AG04450 (cell line): ENCODE data around the gene SNX33. TPM values are rescaled to one million over a fixed set of nuclear protein-coding genes. Genes with fewer than 3 reads are reported as not detected.

ENCODE experiments used
- CTCF ChIA-PET: fragments of 300-600, 350-600 bp; formaldehyde crosslinking; extraction: SDS; loops from one replicate; lab custom pipeline; 2022; ENCODE audit warnings: antibody characterized with exemption, inconsistent platforms; lab: Charles Lee
- POLR2A ChIA-PET: fragments of 350-600 bp; formaldehyde crosslinking; extraction: SDS; loops from one replicate; lab custom pipeline; 2021; ENCODE audit warnings: antibody characterized with exemption, inconsistent platforms; lab: Yijun Ruan, JAX
- DNase-seq: peaks from one replicate; pipeline ENCODE4 v3.0.0-alpha.2; 2011; ENCODE audit warnings: low read depth, low spot score
- H3K27ac ChIP-seq: one replicate; pipeline ENCODE4 v1.5.1; 2012; ENCODE audit warnings: low read depth, low read length, control low read depth
- H3K27me3 ChIP-seq: one replicate; pipeline ENCODE4 v1.6.0; 2012; ENCODE audit warnings: low read length; ENCODE audit not compliant: control insufficient read depth, insufficient read depth
- H3K4me3 ChIP-seq: 2 replicates; pipeline ENCODE4 v1.5.1; 2011; ENCODE audit warnings: mild to moderate bottlenecking, low read depth, low read length, control low read depth
- H3K9me3 ChIP-seq: 2 replicates; pipeline ENCODE4 v1.5.1; 2012; ENCODE audit warnings: low read length; ENCODE audit not compliant: control insufficient read depth, insufficient read depth
- polyA plus RNA-seq: library from polyadenylated mRNA; depleted of rRNA; stranded (reverse); fragments of >200 nt; gene quantifications from 2 replicates; pipeline ENCODE4 v1.2.3, GENCODE V29; 2011
- TF ChIP-seq, protein P1 (sequence below): IDR thresholded peaks from 2 replicates; pipeline ENCODE4 v1.5.1; 2011; ENCODE audit warnings: low read depth, low read length, control low read depth, inconsistent platforms

SNX33 gene
- polyA plus RNA-seq, 1 experiment, result 14.2 TPM

DNA sequence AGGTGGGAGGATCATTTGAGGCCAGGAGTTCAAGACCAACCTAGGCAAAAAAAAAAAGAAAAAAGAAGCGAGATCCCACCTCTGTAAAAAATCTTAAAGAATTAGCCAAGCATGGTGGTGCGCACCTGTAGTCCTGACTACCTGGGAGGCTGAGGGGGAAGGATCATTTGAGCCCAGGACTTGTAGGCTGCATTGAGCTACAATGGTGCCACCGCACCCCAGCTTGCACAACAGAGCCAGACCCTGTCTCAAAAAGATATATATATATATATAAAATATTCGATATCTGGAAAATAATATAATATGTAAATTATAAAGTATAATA lies 6.6 kb upstream of the SNX33 start:
- H3K27me3 ChIP-seq, result no peaks in the 10 kb centered on the region
- H3K9me3 ChIP-seq, result peaks cover 3% of the 10 kb centered on the region; the same call in 1 of the 2 replicates
- DNase-seq, result no peak
- TF ChIP-seq, protein P1, sequence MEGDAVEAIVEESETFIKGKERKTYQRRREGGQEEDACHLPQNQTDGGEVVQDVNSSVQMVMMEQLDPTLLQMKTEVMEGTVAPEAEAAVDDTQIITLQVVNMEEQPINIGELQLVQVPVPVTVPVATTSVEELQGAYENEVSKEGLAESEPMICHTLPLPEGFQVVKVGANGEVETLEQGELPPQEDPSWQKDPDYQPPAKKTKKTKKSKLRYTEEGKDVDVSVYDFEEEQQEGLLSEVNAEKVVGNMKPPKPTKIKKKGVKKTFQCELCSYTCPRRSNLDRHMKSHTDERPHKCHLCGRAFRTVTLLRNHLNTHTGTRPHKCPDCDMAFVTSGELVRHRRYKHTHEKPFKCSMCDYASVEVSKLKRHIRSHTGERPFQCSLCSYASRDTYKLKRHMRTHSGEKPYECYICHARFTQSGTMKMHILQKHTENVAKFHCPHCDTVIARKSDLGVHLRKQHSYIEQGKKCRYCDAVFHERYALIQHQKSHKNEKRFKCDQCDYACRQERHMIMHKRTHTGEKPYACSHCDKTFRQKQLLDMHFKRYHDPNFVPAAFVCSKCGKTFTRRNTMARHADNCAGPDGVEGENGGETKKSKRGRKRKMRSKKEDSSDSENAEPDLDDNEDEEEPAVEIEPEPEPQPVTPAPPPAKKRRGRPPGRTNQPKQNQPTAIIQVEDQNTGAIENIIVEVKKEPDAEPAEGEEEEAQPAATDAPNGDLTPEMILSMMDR, result no peak
- H3K27ac ChIP-seq, result no peak overlapping the region
- POLR2A ChIA-PET, result interaction anchor here (3.5 kb wide), 1 partner anchor 32 kb away, joined by 26 read pairs; no protein-coding TSS in a partner anchor
- CTCF ChIA-PET, result interaction anchor here (0.8 to 1.6 kb wide), 2 partner anchors 43 to 127 kb away, joined by 3 read pairs; no protein-coding TSS in a partner anchor
- H3K4me3 ChIP-seq, result no peak overlapping the region; the same call in 1 of the 2 replicates

DNA sequence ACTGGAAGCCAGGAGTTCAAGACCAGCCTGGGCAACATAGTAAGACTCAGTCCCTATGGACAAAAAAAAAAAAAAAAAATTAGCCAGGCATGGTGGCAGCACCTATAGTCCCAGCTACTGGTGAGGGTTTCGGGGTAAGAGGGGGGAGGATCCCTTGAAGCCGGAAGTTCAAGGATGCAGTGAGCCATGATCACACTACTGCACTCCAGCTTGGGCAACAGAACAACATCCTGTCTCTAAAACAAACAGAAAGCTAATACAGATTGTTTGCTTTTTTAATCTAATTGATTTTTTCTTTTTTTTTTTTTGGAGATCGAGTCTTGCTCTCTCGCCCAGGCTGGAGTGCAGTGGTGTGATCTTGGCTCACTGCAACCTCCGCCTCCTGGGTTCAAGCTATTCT lies 6.1 kb upstream of the SNX33 start:
- CTCF ChIA-PET, result interaction anchor here (0.8 to 1.6 kb wide), 4 partner anchors 21 to 133 kb away, joined by 3 to 7 read pairs (median 4); no protein-coding TSS in a partner anchor
- no peak overlapping the region for H3K27ac ChIP-seq

DNA sequence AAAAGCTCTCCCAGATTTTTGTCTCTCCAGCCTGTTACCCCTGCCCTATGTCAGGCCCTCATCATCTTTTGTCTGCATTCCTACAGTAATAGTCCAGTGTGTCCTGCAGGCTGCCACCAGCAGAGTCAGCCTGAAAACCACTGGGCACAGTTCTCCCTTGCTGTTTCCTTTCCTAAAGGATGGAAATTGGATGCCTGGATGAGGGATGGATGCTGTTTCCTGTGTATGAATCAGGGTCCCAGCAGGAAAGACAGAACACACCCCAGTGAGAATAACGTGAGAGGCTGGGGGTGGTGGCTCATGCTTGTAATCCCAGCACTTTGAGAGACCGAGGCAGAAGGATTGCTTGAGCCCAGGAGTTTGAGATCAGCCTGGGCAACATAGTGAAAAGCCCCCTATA lies 3.3 kb upstream of the SNX33 start:
- no peak for DNase-seq
- ChIA-PET CTCF (no interaction called here), POLR2A (interaction anchor here (0.6 kb wide), 1 partner anchor 17 kb away, joined by 7 read pairs; no protein-coding TSS in a partner anchor)
- Histone ChIP-seq H3K27ac (no peak overlapping the region), H3K27me3 (no peaks in the 10 kb centered on the region), H3K4me3 (no peak overlapping the region), H3K9me3 (peaks cover 3% of the 10 kb centered on the region; the same call in 1 of the 2 replicates)
- TF ChIP-seq, protein P1, result no peak

More for the DNA sequence above, 6.1 kb upstream of the SNX33 start:
- TF ChIP-seq, protein P1, result no peak
- Histone ChIP-seq H3K4me3 (no peak overlapping the region), H3K27me3 (no peaks in the 10 kb centered on the region), H3K9me3 (peaks cover 3% of the 10 kb centered on the region; the same call in 1 of the 2 replicates)
- POLR2A ChIA-PET, result no interaction called here
- DNase-seq, result no peak

DNA sequence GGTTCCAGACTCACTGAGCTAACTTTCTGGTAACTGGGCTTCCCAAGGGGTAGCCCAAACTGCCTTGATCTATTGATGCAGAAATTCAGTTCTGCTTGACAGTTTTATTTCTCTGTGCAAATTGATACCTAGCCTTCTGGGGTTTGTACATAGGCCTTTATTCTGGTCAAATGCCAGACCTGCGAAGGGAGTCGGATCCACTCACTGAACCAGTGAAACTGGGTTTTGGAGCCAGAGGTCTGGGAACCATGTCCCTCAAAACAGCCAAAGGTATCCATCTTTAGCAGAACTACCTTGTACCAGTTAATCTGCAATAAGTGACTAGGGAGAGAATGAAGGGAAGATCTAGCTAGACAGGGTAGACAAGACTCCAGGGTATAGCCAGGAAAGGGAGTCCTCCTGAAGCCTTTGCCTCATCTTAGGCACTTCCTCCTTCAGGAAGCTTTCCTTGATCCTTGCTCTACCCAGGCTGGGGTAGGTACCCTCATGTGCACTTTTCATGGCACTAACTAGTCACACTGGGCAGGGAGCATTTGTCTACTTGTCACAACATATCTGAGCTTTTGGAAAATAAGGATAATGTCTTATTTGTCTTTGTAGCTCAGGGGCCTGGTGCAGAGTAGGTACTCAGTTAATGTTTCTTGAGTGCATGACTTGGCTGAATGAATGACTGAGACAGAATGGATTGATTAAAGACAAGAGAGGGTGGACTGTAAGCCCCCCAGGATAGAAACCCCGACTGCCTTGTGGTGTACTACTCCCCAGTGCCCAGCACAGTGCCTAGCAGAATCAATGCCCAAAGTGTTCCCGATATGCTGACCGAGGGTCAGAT lies 1.4 kb upstream of the SNX33 start:
- peak overlapping the region; percentile 95 for H3K27ac ChIP-seq
- CTCF ChIA-PET, result interaction anchor here (2.4 kb wide), 1 partner anchor 8 kb away, joined by 11 read pairs; no protein-coding TSS in a partner anchor
- no peaks in the 10 kb centered on the region for H3K27me3 ChIP-seq
- H3K9me3 ChIP-seq, result no peaks in the 10 kb centered on the region; the same call in 1 of the 2 replicates
- TF ChIP-seq, protein P1, result no peak
- no peak for DNase-seq
- H3K4me3 ChIP-seq, result peak overlapping the region; percentile 90
- POLR2A ChIA-PET, result interaction anchor here (1.1 to 2.6 kb wide), 6 partner anchors 8 to 48 kb away, joined by 3 to 31 read pairs (median 21); partner anchors contain the start of gene SNUPN

DNA sequence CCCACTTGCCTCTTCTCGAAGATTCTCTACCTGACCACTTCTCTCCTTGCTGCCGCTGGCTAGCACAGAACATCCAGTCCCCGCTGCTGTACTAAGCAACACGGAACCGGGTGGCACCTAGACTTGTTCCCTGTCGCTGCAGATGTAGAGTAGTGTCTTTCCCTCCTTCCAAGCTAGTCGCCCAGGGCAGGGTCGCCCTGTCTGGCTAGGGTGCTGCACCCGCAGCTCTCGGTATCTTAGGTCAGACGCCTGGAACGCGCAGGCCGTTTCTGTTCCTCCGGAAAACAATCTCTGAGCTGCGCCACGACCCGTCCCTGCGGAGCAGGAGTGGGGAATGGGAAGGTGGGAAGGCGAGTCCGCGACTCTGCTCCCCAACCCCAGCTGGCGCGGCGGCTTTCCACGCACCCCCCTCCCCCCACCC lies 758 bp upstream of the SNX33 start:
- TF ChIP-seq, protein P1, result no peak
- DNase-seq, result no peak
- ChIA-PET POLR2A (interaction anchor here (1.1 to 2.6 kb wide), 7 partner anchors 9 to 47 kb away, joined by 3 to 31 read pairs (median 18); partner anchors contain the start of gene SNUPN), CTCF (interaction anchor here (0.6 to 2.4 kb wide), 9 partner anchors 9 to 261 kb away, joined by 3 to 11 read pairs (median 4); partner anchors contain the start of gene SNUPN)
- Histone ChIP-seq H3K4me3 (peak overlapping the region; percentile 90), H3K9me3 (no peaks in the 10 kb centered on the region; the same call in 1 of the 2 replicates), H3K27me3 (no peaks in the 10 kb centered on the region), H3K27ac (peak overlapping the region; percentile 95)
